SHP77 (cell line): Measurements from ENCODE around the gene KANK2.
"Not testable (repeated sequence)": the region's sequence is repeated elsewhere in the genome, so short reads cannot be mapped to it uniquely, and the experiment has no call there.

Experiments used
- DNase-seq, 2 experiments: peaks; one replicate each; lab custom pipeline; 2025; lab: John Stamatoyannopoulos, UW

The KANK2 gene

GRCh38 chr19:11172576-11172975 is 24.8 kb downstream of the KANK2 start:
- no peak for DNase-seq

DNA sequence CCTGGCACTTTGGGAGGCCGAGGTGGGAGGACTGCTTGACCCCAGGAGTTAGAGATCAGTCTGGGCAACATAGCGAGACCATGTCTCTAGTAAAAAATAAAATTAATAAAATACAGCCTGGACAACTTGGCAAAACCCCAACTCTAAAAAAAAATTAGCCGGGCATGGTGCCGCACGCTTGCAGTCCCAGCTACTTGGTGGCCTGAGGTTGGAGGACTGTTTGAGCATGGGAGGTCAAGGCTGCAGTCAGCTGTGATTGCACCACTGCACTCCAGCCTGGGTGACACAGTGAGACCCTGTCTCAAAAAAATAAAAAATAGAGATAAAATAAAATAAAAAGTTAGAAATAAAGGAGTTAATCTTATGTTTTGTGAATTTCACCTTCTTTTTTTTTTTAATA is 26.2 kb downstream of the KANK2 start:
- DNase-seq = no peak

DNA sequence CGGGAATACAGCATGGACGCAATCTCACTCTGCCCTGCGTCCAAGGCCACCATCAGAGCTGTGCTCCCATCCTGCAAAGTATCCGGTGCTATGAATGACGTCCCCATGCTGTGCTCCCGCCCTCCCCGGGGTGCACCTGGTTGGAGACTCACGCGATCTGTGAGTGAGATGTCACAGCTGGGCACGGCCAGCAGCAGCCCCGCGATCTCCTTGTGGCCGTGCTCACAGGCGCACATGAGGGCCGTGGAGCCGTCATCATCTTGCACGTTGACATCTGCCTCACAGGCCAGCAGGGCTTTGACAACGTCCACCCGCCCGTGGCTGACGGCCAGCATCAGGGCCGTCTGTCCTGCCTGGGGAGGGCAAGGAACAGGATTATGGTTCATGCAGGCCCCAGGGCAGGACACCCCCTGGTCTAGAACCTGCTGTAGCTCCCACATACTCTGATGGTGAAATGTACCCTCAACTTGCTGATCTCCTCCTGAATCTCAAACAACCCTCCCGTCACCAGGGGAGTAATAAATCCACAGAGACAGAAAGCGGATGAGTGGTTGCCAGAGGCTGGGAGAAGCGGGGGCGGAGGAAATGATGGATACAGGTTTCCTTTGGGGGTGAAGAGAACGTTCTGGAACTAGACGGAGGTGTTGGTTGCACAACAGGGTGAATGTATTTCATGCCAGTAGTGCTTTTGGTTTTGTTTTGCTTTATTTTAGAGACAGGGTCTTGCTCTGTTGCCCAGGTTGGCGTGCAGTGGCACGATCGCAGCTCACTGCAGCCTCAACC is 27.3 kb downstream of the KANK2 start:
- no peak for DNase-seq

- no peak for DNase-seq
Measured at GRCh38 chr19:11168568-11168967, 28.8 kb downstream of the KANK2 start.

- no peak for DNase-seq
Measured at GRCh38 chr19:11166281-11167142, 30.8 kb downstream of the KANK2 start.

GRCh38 chr19:11165486-11166030 is 31.8 kb downstream of the KANK2 start:
- DNase-seq = no peak

DNA sequence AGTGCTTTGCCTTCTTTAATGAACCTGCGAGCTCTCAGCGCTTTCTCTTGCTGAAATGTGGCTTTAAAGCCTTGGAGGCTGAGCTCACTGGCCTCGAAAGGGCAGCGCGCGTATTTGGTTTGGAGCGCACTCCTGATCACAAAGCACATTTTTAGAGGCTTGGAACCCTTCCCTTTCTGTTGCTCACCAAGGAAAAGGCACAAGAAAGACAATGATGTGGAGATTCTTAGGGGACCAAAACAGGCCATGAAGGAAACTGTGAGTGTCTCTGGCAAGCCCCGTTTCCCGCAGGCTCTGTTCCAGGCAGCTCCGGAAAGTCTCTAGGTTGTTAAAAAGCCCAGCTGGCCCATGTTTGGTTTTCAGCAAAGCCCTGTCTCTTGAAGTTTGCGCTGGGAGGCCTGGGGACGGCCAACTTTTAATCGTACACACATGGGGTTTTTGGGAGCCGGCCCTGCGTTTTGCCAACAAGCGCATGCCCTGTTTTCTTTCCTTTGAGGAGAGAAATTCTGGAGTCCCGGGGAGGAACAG is 32.4 kb downstream of the KANK2 start:
- DNase-seq = no peak

- no peak for DNase-seq
Measured at GRCh38 chr19:11164296-11164695, 33.0 kb downstream of the KANK2 start.

DNA sequence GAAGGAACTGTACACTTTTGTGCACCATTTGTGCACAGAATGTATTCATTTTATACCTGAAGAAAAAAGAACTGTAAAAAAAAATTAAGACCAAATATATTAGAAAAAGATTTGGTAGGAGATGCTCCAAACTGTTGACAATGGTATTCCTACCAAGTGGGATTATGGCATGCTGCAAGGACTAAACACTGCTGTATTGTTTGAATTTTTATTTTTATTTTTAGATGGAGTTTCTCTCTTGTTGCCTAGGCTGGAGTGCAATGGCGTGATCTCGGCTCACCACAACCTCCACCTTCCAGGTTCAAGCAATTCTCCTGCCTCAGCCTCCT is 36.9 kb downstream of the KANK2 start:
- not testable (repeated sequence) for DNase-seq

GRCh38 chr19:11159598-11160439 is 37.5 kb downstream of the KANK2 start:
- no peak for DNase-seq

GRCh38 chr19:11155373-11156120 is 41.8 kb downstream of the KANK2 start, which contains the start of gene SPC24:
TSS of gene SPC24 (minus strand) at chr19:11155782. CDS start at chr19:11155776, 6 bp downstream.
- peak; percentile 94 to 97 for DNase-seq

GRCh38 chr19:11154683-11155047 is 42.7 kb downstream of the KANK2 start:
- no peak for DNase-seq

DNA sequence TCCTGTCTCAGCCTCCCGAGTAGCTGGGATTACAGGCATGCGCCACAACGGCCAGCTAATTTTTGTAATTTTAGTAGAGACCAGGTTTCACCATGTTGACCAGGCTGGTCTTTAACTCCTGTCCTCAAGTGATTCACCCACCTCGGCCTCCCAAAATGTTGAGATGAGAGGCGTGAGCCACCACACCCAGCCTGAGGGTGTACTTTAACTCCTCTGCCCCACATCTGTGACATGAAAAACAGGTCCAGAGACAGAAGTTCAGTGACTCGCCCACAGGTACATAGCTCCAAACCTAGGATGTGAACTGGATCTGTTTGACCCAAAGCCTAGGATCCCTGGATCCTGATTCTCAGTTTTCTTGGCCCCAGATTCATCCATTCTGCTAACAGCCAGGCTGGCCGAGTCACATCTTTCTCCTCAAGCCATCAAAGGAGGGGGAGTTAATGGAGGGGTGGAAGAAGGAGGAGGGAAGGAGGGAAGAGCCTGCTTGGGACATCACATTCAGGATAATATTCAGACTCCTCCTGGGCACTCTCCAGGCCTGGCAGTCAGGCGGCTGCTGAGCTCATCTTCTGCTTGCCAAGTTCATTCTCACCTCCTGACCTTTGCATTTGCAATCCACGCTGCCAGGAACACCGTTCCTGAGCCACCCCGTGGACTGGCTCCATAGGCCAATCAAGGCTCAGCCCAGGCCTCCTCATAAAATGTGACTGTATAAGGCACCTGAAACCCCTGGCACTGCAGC is 44.9 kb downstream of the KANK2 start:
- no peak for DNase-seq

GRCh38 chr19:11151181-11151580 is 46.2 kb downstream of the KANK2 start:
- DNase-seq = no peak

- no peak for DNase-seq
Measured at GRCh38 chr19:11148001-11148400, 49.3 kb downstream of the KANK2 start.

GRCh38 chr19:11145536-11145924 is 51.8 kb downstream of the KANK2 start:
- no peak for DNase-seq

DNA sequence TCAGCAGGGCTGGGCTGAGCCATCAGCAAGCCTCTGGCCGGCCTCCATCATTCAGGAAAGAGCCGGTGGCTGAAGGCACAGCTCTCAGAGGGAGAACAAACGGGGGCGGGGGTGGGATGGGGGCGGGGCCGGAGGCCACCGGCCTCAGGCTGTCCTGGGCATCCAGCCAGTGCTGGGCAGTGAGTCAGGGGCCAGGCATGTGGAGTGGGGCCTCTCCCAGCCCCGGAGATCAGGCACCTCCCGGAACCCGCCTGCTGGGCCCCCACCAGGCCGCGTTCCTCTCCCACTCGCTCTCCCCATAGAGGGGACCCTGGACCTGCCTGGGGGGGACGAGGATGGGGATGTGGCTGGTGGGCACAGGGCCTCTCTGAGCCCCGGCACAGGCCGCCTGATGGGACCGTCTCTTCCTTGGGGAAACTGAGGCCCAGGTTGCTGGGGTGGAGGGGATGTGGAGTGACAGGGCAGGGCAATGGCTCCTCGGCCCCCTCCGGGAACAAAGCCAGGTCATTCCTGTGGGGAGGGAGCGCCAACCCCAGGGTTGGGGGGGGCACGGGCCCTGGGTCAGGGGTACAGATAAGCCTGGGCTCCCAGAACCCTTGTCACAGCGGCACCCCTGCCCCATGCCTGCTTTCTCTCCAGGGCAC is 54.7 kb downstream of the KANK2 start:
- peak in 1 of 2 experiments; percentile 53 for DNase-seq

GRCh38 chr19:11141937-11142527 is 55.3 kb downstream of the KANK2 start:
- DNase-seq = no peak

- DNase-seq = no peak
Measured at GRCh38 chr19:11140896-11141295, 56.4 kb downstream of the KANK2 start.
